ENCODE data around the gene ORAI3. TPM values are rescaled to one million over a fixed set of nuclear protein-coding genes. Genes with fewer than 3 reads are reported as not detected.

Gene ORAI3
- total and polyA plus RNA-seq, 2 of the 13 experiments (the other 11 are each of a cell fraction or from before 2014, with no cell fraction given), result 11.4 to 32.0 TPM

- TF ChIP-seq GABPA (IDR thresholded peaks at IDR 0.05; ENCODE audit: low read depth, low read length) (no peak), GABPA (CRISPR knock-in tag; IDR thresholded peaks at IDR 0.05; ENCODE audit: low read depth) (peak; percentile 70; the same call in 1 of the 2 replicates), ZNF335 (CRISPR knock-in tag; IDR thresholded peaks at IDR 0.05) (no peak), CENPT (CRISPR knock-in tag; IDR thresholded peaks at IDR 0.05; ENCODE audit: low read depth) (no peak; the same call in 1 of the 2 replicates), HNF4A (CRISPR knock-in tag; IDR thresholded peaks at IDR 0.05) (no peak), MXI1 (IDR thresholded peaks at IDR 0.05; ENCODE audit: borderline replicate concordance, low read depth, low read length) (peak; percentile 49; the same call in 1 of the 3 replicates), ZNF580 (CRISPR knock-in tag; IDR thresholded peaks at IDR 0.05; ENCODE audit: borderline replicate concordance, low read depth) (no peak; the same call in 1 of the 2 replicates), TBL1XR1 (IDR thresholded peaks at IDR 0.05; ENCODE audit: borderline replicate concordance, low read length, partially characterized antibody) (no peak), MIER3 (CRISPR knock-in tag; IDR thresholded peaks at IDR 0.05; ENCODE audit: borderline replicate concordance) (no peak), ZNF281 (CRISPR knock-in tag; IDR thresholded peaks at IDR 0.05; ENCODE audit: borderline replicate concordance) (peak; percentile 28; the same call in 1 of the 2 replicates), MLLT10 (CRISPR knock-in tag; IDR thresholded peaks at IDR 0.05) (no peak), RBAK (CRISPR knock-in tag; IDR thresholded peaks at IDR 0.05) (no peak), DMTF1 (CRISPR knock-in tag; IDR thresholded peaks at IDR 0.05) (no peak), ARNT2 (CRISPR knock-in tag; IDR thresholded peaks at IDR 0.05; ENCODE audit: low read depth) (no peak; the same call in 1 of the 2 replicates), PTBP1 (IDR thresholded peaks at IDR 0.05; ENCODE audit: low read depth, low read length, poor library complexity, severe bottlenecking) (no peak), ZNF275 (CRISPR knock-in tag; IDR thresholded peaks at IDR 0.05; ENCODE audit: borderline replicate concordance) (peak; percentile 68; the same call in 1 of the 2 replicates), ZBTB10 (CRISPR knock-in tag; IDR thresholded peaks at IDR 0.05; ENCODE audit: borderline replicate concordance) (no peak), ZNF784 (CRISPR knock-in tag; IDR thresholded peaks at IDR 0.05; ENCODE audit: borderline replicate concordance) (no peak; the same call in 1 of the 2 replicates)
Measured at GRCh38 chr16:30957456-30958174, 8.7 kb downstream of the ORAI3 start, which contains the start of gene SETD1A (continued).
